ENCODE results near the gene MED13. TPM values are rescaled to one million over a fixed set of nuclear protein-coding genes. Genes with fewer than 3 reads are reported as not detected.
"Not testable (repeated sequence)": the region's sequence is repeated elsewhere in the genome, so short reads cannot be mapped to it uniquely, and the experiment has no call there.

MED13 gene
- polyA plus RNA-seq, 5 donors: 28.2 to 57.5 (median 53.7) TPM

DNA sequence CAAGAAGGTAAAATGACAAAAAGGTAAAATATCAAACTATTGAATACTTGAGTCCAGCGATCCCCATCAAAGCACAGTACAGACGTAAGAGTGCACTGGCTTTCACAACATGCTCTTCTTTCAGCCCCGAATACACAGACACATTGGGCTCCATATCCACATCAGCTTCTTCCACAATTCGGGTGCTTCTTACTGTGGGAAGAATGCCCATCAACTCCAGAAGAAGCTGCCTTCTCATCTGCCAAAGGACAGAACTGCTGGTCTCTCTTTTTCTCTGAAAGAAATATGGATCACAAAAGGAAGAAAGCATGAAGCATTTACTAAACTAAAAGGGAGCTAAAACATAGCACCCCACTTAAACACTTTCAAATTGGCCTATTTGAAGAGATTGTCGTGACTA, 157.7 kb downstream of the MED13 start:
- DNase-seq: no peak

GRCh38 chr17:61904094-61904710, 160.9 kb downstream of the MED13 start:
- DNase-seq: no peak

- no peak for DNase-seq
These were observed 161.8 kb downstream of the MED13 start for GRCh38 chr17:61903251-61903650.

GRCh38 chr17:61897548-61898180, 167.4 kb downstream of the MED13 start:
- no peak for DNase-seq

GRCh38 chr17:61895391-61895790, 169.7 kb downstream of the MED13 start:
- DNase-seq: no peak

GRCh38 chr17:61894310-61894709, 170.8 kb downstream of the MED13 start:
- not testable (repeated sequence) for DNase-seq

Other genes with a start within 250 kb of the MED13 start
- 10 to 100 TPM in 4 of 5 donors, 1 to 10 TPM in 1; 8.0 to 22.9 (median 12.8) TPM for gene BRIP1, start 201.8 kb downstream of the MED13 start, polyA plus RNA-seq (ENCODE audit: insufficient read depth in 1 of 5, insufficient read length in 5 of 5, low replicate concordance in 1 of 5)
- 10 to 100 TPM in 4 of 5 donors, 1 to 10 TPM in 1; 8.5 to 14.7 (median 13.1) TPM for gene INTS2, start 137.3 kb downstream of the MED13 start, polyA plus RNA-seq (ENCODE audit: insufficient read depth in 1 of 5, insufficient read length in 5 of 5, low replicate concordance in 1 of 5)

Measured in right lung (tissue), 5 donors.